GM21619 (cell line): ENCODE results near the gene HSP90AA1.
A peak's percentile ranks its signal among the peaks of the same experiment; 100 is the strongest.
"Not testable (repeated sequence)": the region's sequence is repeated elsewhere in the genome, so short reads cannot be mapped to it uniquely, and the experiment has no call there.

Experiments used
- ATAC-seq: cut with Tn5 transposase; IDR thresholded peaks from one replicate; pipeline ENCODE4 v1.9.1; 2021; ENCODE audit not compliant: unreplicated experiment

Gene HSP90AA1

DNA sequence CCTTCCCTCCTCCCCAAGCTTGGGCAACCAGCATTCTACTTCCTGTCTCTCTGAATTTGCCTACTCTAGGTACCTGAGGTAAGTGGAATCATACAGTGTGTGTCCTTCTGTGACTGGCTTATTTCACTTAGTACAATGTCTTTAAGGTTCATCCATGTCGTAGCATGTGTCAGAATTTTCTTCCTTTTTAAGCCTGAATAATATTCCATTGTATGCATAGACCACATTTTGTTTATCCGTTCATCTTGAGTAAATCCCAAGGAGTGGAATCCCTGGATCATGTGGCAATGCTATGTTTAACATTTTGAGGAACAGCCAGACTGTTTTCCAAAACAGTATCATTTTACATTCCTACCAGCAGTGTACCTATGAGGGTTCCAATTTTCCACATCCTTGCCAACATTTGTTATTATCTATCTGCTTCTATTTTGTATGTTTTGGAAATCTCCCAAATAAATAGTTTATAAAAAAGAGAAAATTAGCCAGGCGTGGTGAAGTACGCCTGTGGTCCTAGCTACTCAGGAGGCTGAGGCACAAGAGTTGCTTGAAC lies 12.4 kb downstream of the HSP90AA1 start:
- no peak for ATAC-seq

DNA sequence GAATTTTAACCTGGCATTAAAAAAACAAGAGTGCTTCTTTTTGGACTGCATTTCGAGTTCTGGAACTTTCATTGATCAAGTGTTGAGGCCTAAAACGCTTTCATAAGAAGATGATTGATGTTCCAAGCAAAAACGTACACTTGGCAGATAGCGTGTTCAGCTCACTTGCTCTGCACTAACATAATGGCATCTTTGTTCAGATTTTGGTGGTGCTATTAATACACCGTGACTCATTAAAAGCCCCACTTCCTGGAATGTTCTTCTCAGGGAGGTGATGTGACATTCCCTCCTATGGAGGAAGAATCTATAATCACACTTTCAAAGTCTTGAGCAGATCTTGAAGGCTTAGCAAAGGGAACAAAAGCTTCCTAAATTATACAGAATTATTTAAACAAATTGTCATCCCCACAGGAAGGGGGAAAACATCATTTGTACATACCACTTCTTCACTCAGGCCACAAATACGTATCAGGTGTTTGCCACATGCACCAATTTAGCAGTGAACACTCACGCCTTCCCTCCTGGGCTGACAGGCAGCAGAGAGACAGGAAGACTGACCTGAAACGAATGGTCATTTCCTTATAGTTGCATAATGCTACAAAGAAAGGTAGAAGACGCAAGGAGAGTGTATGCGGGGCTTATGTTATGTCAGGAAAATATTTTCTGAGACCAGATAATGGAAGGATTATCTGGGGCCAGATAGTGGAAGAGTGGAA lies 15.4 kb downstream of the HSP90AA1 start:
- ATAC-seq = no peak

DNA sequence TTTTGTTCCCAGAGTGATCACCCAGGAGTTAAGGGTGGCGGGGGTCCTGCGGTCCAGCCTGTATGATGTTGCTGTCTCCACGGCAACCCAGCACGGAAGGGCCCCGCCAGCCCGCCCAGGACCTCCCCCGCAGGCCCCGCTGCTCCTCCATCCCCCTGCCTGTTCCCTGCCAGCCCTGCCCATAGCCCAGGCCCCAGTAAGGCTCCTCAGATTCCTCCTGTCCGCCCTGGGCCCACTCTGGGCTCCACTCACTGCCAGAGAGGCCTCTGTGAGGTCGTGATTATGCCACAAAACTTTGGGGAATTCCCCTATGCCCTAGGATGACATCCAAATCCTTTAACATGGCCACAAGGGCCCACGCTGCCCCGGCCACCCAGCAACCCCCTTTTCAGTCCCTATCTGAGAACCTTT lies 20.8 kb downstream of the HSP90AA1 start:
- no peak for ATAC-seq

DNA sequence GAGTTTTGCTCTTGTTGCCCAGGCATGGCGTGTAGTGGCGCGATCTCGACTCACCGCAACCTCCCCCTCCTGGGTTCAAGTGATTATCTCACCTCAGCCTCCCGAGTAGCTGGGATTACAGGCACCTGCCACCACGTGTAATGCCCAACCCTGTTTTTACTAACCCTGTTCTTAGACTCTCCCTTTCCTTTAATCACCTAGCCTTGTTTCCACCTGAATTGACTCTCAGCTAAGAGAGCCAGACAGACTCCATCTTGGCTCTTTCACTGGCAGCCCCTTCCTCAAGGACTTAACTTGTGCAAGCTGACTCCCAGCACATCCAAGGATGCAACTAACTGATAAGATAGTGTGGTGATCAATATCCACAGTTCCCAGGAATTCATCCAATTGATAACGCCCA lies 22.3 kb downstream of the HSP90AA1 start:
- not testable (repeated sequence) for ATAC-seq

DNA sequence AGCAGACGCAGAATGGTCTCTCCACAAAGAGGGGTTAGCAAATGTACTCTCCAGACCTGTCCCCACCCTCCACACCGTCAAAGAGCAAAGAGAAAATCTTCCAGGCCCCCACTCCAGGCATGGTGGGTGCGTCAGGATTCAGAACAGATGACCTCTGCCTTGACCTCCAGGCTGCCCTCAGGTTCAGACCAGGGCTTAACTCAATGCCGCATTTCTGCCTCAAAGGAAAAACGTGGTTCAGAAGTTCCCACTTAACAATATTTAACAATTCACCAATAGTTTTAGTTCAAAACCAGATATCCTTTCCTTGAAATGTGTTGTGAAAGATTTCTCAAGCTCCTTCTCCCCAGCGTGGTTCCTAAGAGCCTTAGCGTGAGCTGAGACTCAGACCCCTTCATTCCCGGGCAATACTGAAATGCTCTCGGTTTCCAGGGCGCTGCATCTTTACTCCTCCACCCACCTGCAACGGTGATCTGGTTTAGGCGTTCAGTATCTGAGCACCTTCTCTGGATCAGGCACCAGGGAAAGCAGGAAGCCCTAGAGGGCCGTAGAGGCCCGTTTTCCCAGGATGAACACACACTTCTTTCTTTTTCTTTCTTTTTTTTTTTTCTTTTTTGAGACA lies 22.9 kb downstream of the HSP90AA1 start:
- no peak for ATAC-seq

DNA sequence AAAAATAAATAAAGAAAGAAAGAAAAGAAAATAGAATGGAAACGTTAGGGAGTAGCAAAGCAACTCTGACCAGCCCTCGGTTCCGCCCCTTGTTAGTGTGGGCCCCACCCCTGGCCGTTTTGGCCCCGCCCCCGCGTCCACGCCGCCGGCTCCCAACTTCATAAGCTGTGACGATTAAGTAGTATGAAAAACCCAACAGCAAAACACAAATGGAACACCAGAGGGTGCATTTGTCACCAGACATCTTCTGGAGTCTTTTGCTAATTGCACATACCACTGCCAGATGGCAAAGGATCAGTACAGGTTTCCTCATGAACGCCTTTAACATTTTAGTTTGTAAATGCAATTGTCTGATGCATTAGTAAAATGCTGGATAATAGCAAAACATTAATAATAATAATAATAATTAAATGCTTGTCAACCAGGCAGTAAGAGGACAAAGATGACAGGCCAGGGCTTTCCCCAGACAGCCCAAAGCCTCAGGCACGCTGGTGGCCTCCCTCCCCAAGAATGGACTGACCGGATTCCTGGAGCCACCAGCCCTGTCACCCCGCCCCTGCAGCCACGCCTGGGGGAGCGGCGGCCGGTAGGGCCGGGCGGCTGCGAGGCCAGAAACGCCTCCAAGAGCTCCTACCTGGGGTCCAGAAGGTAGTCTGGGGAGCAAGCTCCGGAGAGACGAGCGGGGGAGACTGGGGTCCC lies 23.6 kb downstream of the HSP90AA1 start:
- peak; percentile 66 for ATAC-seq

DNA sequence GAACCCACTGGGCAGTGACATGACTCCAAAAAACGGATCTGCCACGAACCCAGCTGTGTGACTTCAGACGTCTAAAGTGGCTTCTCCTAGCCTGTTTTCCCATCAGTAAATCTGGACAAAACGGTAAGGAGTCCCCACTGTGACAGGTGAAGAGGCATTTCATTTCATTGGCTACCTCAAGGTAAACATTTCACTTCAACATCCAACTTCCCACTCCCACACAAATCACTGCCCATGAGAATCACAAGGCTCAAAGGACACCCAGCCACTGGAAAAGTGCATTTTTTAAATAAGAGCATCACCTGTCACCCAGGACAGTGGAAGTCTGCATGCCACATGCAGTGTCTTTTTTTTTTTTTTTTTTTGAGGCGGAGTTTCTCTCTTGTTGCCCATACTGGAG lies 27.9 kb downstream of the HSP90AA1 start:
- no peak for ATAC-seq

DNA sequence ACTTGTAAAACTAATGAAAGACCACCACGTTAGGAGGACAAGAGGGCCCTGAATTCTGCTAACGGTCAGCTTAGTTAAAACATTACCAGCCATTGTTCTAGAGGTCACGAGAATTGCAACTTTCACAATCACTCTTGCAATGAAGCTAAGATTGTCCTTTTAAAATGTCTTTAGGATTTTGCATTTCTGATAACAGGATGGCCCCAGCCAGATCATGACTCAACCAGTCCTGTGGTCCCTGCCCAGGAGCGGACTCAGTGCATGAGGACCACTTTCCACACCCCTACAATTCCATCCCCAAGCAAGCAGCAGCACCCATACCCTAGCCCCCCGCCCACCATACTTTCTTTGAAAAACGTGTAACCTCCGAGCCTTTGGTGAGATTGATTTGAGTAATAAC lies 28.7 kb downstream of the HSP90AA1 start:
- no peak for ATAC-seq

DNA sequence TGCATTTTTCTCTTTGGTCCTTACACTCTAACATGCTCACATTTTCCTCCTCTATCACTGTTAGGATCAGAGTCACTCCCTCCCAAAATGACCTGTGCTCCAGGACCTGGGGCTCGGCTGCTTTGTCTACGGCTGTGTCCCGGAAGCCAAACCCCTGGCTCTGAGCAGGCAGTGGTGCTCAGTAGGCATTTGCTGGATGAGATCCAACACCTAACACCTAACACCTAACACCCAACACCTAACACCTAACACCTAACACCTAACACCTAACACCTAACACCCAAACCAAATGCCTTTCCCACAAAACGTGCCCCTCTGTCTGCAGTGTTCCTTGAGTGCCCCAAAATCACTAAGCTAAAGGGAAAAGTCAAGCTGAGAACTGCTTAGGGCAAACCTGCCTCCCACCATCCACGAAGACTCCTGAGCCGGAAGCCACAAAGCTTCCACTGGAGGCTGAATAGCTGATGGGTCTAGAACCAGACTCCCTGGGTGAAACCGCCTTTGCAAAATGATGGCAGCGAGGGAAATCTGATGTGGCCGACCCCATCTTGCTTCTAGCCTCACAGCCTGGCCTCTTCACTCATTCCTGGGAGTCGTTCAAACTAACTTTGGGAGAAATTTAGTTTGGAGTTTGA lies 29.2 kb downstream of the HSP90AA1 start:
- ATAC-seq = no peak

DNA sequence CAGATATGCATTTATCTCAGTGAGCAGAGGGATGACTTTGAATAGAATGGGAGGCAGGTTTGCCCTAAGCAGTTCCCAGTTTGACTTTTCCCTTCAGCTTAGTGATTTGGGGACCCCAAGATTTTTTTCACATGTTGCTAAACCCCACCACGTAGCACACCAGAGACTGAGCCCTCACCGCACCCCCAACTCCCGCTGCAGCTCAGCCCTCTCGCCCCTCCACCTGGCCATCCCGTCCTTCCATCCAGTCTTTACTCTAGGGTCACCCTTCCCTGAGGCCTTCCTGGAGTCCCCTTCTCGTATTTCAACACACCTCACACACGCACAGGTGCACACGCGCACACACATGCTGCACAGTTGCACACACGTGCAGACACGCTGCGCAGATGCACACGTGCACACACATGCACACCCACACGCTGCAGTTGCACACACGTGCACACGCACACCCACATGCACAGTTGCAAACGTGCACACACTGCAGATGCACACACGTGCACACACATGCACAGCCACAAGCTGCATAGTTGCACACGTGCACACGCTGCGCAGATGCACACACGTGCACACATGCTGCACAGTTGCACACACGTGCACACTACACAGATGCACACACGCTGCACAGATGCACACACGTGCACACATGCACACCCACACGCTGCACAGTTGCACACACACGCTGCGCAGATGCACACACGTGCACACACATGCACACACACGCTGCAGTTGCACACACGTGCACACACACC lies 30.0 kb downstream of the HSP90AA1 start:
- ATAC-seq = no peak

DNA sequence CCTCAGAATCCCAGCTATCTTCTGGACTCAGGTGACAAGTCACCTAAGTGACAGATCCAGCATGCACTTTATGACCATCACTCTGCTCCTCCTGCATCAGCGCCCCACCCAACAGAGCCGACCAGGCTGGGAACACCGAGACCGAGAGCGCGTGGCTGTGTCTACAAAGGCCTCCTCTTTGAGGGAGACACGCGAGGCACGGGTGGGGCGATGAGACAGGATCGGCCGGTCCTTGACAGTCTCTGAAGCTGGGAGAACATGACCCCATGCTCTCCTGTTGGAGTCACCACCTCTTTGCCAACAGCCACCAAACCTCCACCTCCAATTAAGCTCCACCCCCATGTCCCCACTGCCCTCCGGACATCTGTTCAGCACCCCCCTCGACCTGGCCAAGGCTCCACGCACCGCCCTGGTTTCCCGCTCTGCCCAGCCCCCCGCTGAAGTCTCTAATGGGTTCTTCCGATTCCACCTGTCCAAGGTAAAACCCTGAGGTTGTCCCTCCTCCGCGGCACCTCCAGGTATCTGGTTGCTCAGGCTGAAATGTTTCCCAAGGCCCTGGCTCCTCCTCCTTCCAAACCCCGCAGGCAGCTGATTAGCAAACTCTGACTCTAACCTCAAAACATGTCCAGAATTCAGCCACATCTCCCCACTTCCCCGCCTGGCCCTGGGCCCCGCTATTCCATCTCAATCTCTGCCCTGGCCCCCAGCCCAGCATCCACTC lies 31.5 kb downstream of the HSP90AA1 start:
- no peak for ATAC-seq

DNA sequence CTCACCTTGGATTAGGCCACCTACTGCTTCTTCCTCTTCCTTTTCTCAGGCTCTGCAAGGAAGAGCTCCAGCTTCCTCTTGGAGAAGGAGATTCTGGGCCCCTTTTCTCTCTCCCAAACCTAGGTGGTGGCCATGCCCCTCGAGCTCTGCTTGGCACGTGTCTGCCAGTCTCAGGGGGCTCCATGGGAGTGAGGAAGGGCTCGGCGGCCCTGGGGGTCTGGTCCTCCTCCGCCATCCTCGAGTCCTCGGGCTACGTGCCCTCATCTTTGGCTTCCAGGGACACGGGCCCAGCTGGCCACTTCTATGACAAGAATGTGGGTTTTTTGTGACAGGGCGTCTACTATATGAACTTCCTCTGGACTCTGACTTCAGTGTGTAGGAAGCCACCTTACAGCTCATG lies 34.3 kb downstream of the HSP90AA1 start:
- no peak for ATAC-seq

DNA sequence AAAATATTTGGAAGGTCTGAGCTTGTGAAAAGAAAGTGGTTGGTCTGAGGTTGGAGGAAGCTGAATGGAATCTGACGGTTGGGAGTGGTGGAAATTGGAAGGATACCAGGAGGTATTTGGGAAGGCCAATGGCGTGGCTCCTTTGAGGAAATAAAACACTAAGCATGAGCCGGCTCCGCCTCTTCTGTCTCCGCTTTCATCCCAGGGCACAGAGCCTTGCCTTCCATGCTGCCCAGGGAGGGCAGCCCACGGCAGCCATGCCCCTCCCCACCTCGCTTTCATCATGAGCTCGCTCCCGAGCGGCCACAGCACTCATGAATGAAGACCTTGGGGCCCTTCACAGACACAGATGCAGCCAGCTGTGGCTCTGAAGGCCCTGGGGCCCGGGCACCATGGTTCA lies 36.2 kb downstream of the HSP90AA1 start:
- ATAC-seq = no peak

DNA sequence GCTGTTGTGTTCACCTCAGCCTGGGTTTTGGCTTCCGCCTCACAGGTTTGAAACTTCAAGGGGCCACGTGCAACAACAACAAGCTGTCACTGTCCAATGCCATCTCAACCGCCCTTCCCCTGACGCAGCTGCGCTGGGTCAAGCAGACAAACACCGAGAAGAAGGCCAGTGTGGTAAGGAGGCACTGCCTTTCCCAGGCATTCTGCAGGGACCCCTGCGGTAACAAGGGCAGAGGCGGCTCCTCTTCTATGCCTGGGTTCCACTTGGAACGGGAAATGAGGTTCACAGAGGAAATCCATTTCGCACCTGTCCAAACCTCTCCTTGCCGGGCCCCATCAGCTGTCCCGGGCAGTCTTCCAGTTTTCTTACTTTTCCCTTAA lies 36.8 kb downstream of the HSP90AA1 start:
- ATAC-seq = no peak

DNA sequence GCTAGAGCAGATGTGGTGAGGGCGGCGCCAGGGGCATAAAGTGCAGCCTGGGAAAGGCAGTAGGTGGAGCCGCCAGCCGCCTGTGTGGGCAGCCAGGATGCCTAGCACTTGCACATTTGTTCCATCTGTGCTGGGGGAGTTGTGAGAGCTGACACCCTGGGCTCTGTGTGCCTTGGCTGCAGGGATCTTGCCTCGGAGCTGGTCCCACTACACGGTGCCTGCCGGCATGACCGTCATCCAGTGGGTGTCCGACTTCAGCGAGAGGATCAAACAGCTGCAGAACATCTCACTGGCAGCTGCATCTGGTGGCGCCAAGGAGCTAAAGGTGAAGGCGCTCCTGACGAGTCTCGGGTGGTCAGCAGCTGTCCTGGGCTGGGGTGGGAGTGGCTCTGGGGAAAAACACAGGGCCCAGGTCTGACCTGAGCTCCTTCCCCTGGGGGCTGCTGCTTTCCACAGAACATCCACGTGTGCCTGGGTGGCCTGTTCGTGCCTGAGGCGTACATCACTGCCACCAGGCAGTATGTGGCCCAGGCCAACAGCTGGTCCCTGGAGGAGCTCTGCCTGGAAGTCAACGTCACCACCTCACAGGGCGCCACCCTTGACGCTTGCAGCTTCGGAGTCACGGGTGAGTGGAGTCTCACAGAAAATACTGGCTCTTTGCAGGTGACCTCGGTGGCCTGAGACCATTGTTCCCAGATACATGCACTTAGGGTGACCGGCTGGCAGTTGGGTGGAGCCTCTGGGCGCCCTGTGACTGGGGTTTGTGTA lies 37.4 kb downstream of the HSP90AA1 start:
- no peak for ATAC-seq

DNA sequence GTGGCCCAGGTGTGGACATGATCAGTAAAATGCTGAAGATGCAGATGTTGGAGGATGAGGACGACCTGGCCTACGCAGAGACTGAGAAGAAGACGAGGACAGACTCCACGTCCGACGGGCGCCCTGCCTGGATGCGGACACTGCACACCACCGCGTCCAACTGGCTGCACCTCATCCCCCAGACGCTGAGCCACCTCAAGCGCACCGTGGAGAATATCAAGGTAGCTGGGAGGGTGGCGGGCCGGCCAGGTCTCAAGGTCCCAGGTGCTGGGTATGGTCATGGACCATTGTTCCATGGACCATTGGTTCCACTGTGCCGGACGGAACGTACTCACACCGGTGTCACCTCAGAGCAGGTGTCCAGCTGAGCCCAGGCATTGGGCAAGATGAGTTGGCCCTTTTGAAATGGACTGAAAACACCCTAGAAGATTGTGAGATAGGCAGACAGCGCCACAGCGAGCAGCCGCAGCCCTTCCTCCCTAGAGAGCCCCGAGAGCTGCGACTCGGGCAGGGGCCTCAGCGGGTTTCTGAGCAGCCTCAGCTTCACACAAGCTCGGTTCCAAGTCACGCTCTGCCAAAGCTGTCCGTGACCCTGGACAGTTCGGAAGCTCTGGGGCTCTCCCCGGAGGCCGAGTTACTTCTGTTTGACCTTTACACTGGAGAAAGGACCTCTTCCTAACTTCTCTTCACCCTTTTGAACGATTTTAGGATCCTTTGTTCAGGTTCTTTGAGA lies 38.9 kb downstream of the HSP90AA1 start:
- ATAC-seq = no peak

DNA sequence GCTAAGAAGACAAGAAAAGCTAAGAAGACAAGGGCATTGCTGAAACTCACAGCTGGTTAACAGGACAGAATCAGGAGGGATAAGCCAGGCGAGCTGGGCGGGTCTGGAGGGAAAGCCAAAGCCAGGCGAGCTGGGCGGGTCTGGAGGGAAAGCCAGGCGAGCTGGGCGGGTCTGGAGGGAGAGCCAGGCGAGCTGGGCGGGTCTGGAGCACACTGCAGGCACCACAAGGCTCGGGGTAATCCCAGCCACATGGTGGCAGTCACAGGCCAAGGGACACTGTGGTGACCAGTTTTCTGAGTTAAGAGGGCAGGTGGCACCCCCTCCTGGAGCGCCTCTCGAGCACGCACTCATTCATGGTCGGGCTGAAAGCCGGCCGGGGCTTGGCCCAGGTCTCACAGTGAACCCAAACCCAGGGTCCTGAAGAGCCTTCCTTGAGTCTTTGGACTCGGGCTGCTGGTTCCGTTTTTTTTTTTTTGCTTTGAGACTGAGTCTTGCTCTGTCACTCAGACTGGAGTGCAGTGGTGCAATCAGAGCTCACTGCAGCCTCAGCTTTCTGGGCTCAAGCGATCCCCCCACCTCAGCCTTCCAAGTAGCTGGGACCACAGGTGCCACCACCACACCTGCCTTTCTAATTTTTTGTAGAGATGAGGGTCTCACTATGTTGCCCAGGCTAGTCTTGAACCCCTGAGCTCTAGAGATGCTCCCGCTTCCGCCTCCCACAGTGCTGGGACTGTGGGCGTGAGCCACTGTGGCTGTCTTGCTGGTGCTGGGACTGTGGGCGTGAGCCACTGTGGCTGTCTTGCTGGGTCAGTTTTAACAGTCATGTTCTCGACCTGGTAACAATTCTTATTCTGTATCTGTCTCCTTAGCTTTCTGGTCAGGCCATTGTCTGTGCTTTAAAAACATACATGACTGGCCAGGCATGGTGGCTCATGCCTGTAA lies 40.2 kb downstream of the HSP90AA1 start:
- no peak for ATAC-seq

DNA sequence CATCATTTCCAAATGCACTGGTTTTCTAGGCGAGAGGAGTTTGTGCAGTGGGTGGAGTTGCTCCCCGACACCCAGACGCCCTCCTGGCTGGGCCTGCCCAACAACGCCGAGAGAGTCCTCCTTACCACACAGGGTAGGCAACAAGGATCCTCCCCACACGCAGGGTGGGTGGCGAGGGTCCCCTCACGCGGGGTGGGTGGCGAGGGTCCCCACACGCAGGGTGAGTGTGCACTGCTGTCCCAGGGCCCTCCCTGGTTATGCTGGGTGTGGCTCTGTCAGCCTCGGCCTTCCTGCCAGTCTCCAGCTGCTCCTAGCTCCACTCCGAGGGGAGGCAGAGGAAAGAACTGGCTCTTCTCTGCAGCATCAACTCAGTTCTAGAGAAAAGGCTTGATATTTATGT lies 42.3 kb downstream of the HSP90AA1 start:
- ATAC-seq = no peak
